GM18873 (cell line): Measurements from ENCODE around the gene PACRG.

Experiments used
- ATAC-seq: cut with Tn5 transposase; IDR thresholded peaks from one replicate; pipeline ENCODE4 v1.9.1; 2021; ENCODE audit warnings: mild to moderate bottlenecking, moderate library complexity, moderate number of reproducible peaks; ENCODE audit not compliant: unreplicated experiment, low FRiP score

The PACRG gene

DNA sequence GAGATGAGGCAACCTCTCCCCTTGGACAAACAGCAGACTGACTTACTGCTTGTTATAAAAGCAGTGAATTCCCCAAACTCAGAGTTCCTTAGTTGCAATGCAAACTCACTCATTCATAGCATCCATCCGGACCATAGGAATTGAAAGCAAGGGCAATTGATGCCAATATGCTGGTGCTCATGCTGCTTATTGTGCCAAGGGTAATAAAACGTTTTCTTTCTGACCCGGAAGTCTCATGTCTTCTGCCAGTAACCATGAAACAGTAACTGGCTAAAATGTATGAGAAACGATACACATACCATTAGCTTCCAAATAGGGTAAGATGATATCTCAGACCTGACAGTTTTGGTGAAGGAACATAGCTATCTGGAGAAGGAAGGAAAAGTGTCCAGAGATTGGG lies 18.3 kb upstream of the PACRG start:
- no peak for ATAC-seq

GRCh38 chr6:162710419-162710818 lies 17.4 kb upstream of the PACRG start:
- ATAC-seq = no peak

GRCh38 chr6:162710936-162711335 lies 16.8 kb upstream of the PACRG start:
- no peak for ATAC-seq

- ATAC-seq = no peak
Observed at GRCh38 chr6:162711376-162711775, 16.4 kb upstream of the PACRG start.

DNA sequence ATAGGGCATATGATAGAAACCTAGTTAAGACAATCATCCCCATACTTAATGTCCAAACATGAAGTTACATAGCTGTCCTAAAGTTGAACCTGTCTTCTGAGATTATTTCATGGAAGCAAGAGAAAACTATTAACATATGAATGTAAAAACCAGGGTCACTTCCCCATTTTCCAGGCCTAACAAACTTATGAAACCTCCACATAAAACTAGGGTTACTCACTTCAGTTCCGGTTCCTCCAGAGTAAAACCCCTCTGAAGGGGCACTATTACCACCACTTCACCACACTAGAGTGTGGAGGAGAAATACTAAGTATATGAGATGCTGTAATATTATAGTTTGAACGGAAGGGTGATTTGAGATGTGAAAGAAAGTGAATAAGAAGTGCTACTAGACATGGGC lies 15.1 kb upstream of the PACRG start:
- no peak for ATAC-seq

DNA sequence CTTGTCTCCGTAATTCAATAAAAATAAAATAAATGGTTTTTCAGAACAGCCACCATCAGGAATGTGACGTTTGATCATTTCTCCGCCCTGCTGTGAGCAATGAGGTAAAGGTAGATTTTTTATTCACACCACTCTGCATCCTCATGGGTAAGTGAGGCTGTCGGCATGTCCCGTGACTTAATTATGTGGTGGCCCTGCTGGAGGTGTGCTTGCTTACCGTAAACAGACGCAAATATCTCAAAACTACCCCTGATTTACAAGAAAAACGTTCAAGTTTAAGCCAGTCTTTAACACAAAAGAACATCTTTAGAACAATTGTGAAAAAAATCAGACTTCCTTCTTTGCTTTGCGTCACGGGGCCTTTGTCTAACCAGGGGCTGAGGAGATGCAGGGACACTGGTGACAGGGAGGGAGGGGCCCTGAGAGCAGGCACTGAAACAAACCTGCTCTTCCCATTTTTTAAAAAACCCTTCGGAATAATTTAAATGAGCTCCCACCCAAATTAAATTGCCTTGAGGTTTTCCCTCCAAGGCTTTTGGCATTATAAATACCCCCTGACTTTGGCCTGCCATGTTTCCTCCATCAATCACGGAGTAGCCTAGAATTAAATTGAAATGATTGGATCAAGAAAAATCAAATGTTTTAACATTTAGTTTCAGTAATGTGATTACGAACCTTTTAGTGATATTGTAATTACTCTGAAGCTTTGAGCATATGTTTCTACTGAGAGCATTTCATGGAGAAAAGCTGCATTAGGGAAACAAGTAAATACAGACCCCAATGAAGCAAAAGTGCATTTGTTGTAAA lies 13.6 kb upstream of the PACRG start:
- no peak for ATAC-seq

GRCh38 chr6:162715601-162716000 lies 12.2 kb upstream of the PACRG start:
- no peak for ATAC-seq

- no peak for ATAC-seq
Observed at GRCh38 chr6:162719528-162719927, 8.2 kb upstream of the PACRG start.

DNA sequence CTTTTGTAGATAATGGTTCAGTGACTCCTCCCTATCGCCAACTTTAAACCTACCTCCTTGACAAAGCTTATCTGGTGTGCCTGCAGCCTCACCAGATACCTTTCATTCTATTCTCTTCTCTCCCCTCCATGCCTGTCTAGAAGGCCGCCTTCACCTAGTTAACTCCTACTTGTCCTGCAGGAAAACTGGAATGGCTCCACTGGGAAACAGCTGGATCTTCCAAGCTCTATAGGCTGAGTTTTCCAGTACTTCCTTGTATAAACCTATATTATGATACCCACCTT lies 6.4 kb upstream of the PACRG start:
- no peak for ATAC-seq

GRCh38 chr6:162722226-162722625 lies 5.5 kb upstream of the PACRG start:
- no peak for ATAC-seq

DNA sequence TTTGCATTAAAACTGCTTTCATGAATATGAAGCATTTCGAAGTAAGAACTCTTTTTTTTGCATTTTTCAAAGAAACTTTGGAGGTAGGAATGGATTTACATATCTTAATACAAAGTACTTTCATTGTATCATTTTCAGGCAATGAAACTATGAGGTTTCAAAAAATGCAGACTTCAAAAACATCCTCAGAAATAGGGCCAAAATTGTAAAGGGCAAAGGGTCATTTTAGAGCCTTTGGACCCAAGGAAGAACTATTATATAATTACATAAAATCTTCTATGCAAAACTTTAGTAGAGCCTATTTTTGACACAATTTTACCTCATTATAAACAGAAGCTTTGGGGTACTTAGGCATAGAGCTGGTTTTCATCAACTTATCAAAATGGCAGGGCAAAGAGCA lies 5.1 kb upstream of the PACRG start:
- no peak for ATAC-seq

GRCh38 chr6:162726947-162727321 lies 840 bp upstream of the PACRG start:
- ATAC-seq = no peak

DNA sequence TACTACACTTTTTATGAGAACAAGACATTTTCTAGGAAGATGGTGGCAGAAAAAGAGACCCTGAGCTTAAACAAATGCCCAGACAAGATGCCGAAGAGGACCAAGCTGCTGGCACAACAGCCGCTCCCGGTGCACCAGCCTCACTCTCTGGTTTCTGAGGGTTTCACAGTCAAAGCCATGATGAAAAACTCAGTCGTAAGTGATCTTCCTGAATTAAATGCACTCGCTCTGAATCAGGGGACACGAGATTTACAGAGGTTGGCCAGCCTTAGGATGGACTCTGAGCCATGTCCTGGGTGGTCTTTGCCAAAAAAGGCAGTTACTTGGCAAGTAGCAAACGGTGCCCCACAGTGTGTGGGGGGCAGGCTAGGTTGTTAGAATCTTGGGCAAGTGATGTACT lies 423 bp downstream of the PACRG start:
- no peak for ATAC-seq

DNA sequence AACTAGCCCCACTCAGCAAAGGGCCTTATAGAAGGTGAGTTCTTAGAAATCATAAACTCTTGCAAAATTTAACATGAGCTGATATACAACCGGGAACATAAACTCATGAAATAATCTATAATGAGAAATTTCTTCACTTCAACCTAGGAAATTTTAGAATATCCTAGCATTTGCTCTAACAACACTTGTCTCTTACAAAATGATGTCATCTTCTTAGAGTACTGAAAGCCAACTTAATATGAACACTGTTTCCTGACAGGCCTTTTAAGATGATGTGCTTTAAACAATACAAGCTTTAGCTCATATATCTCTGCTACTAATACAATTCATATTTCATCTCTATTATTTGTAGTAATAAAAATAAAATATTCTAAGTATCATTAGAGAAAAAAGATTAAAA lies 932 bp downstream of the PACRG start:
- ATAC-seq = no peak

- ATAC-seq = no peak
Observed at GRCh38 chr6:162730502-162730901, 2.7 kb downstream of the PACRG start.

DNA sequence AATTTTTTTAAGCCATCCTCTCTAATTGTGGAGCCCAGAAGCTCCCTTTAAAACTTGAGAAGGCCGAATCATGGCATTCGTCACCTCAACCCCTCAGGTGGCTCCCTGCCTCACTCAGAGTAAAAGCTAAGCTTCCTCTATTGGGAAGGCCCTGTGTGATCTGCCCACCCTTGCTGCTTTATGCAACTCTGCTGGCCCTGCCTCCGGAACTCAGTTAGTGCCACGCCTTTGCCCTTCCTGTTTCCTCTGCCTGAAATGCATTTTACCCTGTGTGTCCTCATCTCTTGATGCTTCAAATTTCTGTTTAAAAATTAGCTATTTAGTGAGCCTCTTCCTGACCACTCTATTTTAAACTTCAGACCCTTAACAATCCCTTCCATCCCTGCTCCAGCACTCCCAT lies 5.7 kb downstream of the PACRG start:
- ATAC-seq = no peak

- no peak for ATAC-seq
Observed at GRCh38 chr6:162736961-162737360, 9.2 kb downstream of the PACRG start.

DNA sequence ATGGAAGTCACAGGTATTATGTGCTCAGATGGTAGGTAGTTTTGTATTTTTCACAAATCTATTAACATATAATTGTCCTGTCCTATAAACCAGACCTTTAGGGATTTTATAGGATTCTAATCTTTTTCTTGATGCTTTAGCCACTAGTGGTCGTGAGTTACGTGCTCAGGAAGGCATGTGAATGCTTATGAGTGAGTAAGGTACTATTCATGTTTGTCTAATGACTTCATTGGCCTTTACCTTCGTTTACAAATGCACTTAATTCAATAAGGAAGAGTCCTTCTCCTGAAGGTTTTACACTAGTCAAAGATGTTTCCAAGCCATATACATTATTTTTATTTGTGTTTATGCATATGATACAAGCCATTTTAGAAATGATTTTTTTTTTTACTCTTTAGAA lies 23.0 kb downstream of the PACRG start:
- no peak for ATAC-seq

DNA sequence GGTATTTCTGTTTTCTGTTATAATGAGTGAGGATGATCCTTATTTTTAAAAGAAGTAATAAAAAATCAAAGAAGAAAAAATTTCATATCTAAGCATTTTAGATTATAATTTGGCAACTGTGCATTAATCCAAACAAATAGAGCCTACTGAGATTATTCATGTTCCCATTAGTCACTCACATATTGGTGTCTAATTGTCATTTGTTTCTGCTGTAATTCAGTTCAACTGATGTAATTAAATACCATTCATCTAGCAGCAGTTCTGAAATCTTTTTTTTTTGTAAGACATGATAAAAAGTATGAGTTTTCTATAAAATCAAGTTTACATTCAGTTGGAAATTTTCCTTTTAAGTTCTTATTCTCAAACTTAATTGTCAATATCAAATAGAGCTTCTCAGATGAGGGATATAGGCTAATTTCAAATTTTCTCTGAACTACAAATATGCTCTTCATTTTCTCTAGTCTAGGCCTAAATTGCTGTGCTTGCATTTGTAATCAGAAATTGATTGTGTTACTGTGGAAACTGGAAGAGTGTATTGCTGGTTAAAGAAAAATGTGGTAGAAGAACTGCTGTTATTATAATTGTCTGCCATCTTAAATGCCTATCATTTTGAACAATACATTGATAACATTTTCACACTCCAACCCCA lies 23.6 kb downstream of the PACRG start:
- no peak for ATAC-seq

GRCh38 chr6:162753775-162754174 lies 26.0 kb downstream of the PACRG start:
- no peak for ATAC-seq

- no peak for ATAC-seq
Observed at GRCh38 chr6:162770136-162770535, 42.4 kb downstream of the PACRG start.

DNA sequence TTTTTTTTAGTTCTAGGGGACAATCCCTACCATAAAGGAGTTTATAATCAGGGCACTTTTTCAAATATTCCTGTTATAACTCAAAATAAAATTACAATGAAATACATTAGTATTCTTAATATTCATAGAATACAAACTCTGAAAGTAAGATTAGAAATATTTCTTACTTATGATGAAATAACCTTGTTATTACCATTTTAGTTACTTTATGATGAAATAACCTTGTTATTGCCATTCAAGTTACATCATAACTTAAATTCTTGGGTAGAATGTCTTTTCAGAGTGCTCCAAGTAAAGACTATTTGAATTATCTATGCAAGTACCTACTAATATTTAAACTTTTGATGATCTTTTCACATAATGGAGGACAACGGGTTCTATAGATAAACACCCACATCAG lies 43.2 kb downstream of the PACRG start:
- ATAC-seq = no peak

DNA sequence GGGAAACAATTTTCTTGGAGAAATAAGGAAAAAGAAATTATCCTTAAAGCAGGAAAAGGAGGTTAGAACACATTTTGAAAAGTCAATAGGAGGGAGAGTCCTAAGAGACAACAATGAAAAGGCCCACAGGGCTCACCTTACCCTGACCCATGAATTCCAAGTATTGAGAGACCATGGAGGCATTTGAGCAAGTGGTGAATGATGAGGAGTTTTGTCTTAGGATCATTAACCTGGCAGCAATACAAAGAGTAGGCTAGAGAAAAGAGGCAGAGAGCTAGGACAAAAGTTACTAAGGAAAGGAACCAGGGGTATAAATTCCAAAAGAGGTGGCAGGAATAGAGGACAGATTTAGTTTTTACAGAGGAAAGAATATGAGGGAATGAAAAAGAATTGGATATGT lies 44.7 kb downstream of the PACRG start:
- ATAC-seq = no peak
